Loucy (cell line): ENCODE data around the gene SLC22A1.

Experiments used
- EZH2phosphoT487 ChIP-seq: fragments of 200-600 bp; IDR thresholded peaks from 2 replicates; pipeline ENCODE4 v1.6.1; 2018; ENCODE audit warnings: antibody characterized with exemption, mild to moderate bottlenecking, moderate library complexity, borderline replicate concordance
- TF ChIP-seq, protein P1 (sequence below): fragments of 200-600 bp; sonication (generic); conservative IDR thresholded peaks from 2 replicates; pipeline ENCODE4 v1.5.1; 2014; ENCODE audit warnings: mild to moderate bottlenecking, antibody characterized with exemption, low read length

- TF ChIP-seq, protein P1, sequence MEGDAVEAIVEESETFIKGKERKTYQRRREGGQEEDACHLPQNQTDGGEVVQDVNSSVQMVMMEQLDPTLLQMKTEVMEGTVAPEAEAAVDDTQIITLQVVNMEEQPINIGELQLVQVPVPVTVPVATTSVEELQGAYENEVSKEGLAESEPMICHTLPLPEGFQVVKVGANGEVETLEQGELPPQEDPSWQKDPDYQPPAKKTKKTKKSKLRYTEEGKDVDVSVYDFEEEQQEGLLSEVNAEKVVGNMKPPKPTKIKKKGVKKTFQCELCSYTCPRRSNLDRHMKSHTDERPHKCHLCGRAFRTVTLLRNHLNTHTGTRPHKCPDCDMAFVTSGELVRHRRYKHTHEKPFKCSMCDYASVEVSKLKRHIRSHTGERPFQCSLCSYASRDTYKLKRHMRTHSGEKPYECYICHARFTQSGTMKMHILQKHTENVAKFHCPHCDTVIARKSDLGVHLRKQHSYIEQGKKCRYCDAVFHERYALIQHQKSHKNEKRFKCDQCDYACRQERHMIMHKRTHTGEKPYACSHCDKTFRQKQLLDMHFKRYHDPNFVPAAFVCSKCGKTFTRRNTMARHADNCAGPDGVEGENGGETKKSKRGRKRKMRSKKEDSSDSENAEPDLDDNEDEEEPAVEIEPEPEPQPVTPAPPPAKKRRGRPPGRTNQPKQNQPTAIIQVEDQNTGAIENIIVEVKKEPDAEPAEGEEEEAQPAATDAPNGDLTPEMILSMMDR, result no peak
- no peak for TF ChIP-seq EZH2phosphoT487
Observed at GRCh38 chr6:160201061-160201460, 79.4 kb downstream of the SLC22A1 start.
